Activated T-cell treated with anti-CD3 and anti-CD28 coated beads, Interleukin-2, amount 50 U/mL, for 1 hour (primary cell): ENCODE results near the gene CST3.
"Not testable (repeated sequence)": the region's sequence is repeated elsewhere in the genome, so short reads cannot be mapped to it uniquely, and the experiment has no call there.

Experiments used
- DNase-seq: peaks from one replicate; pipeline ENCODE4 v3.0.0-alpha.2; 2020

The CST3 gene, protein sequence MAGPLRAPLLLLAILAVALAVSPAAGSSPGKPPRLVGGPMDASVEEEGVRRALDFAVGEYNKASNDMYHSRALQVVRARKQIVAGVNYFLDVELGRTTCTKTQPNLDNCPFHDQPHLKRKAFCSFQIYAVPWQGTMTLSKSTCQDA

DNA sequence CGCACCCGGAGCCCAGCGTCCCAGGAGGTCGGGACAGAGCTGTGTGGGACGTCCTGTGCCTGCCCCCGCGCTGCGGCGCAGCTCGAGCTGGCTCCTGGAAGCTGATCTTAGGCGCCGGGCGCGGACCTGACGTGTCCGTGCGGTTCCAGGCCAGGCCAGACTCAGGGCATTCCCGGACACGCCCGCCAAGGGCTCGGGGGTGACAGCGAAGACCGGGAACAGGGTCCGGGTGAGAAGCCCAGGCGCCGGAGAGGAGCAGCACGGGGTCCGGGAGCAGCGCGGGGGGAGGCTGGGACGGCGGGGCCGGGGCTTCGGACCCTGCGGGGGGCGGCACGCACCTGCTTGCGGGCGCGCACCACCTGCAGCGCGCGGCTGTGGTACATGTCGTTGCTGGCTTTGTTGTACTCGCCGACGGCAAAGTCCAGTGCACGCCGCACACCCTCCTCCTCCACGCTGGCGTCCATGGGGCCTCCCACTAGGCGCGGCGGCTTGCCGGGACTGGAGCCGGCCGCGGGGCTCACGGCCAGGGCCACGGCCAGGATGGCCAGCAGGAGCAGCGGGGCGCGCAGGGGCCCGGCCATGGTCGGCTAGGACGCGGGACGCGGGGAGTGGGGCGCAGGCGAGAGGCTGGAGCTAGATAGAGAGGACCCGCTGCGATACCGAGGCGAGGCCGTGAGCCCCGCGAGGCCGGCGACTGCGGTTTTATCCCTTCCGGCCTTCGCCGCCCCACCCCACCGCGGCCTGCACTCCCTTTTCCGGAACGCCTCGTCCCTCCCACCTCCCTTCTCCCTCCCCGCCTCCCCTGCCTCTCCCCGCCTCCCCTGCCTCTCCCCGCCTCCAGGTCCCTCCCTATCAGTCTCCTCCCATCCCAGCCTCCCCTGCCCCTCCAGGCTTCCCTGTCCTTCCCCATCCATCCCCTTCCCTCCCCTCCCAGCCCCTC lies at the start of gene CST3:
Gene CST3 (minus strand): TSS at position 674 of the 940 bp plus-strand sequence. CDS start 93 bp downstream, at position 581.
- DNase-seq = no peak

DNA sequence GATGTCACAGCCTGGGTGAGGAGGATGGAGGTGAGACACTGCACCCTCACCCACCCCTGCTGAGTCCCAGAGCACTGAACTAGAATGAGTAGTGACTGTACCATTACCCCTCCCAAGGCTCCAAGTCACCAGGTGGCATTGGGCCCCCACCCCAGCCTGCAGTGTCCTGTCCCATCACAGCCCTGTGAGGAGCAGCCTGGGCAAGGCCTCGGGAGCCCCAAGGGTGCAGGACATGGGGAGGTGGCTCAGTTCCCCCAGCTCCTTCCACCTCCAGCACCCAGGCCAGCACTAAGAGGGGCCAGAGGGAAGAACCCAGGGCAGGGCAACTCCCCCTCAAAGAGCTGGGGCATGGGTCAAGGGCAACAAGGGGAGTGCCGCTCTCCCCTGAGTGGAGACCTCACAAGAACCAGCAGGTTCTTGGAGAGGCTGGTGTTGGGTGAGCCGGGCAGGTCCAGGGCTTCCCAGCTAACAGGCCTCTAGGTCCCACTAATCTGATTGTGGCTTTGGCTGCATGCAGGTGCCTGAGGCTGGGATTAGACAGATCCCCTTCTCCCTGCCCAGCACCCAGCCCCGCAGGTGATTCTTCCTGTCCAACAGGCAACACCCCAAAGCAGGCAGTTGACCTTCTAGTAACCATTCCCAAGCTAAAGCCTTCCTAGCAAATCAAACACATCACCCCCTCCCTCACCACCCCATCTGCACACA lies 48.4 kb upstream of the CST3 start:
- DNase-seq = no peak

DNA sequence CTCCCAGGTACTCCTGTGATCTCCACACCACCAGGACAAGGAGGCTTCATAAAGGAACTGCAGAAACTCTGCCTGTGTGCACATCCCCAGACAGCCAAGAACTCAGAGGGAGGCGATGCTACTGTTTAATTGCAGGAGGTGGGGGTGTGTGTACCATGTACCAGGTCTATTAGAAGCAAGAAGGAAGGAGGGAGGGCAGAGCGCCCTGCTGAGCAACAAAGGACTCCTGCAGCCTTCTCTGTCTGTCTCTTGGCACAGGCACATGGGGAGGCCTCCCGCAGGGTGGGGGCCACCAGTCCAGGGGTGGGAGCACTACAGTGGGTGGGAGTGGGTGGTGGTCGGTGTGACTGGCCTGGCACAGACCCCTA lies 47.8 kb upstream of the CST3 start:
- DNase-seq = not testable (repeated sequence)

DNA sequence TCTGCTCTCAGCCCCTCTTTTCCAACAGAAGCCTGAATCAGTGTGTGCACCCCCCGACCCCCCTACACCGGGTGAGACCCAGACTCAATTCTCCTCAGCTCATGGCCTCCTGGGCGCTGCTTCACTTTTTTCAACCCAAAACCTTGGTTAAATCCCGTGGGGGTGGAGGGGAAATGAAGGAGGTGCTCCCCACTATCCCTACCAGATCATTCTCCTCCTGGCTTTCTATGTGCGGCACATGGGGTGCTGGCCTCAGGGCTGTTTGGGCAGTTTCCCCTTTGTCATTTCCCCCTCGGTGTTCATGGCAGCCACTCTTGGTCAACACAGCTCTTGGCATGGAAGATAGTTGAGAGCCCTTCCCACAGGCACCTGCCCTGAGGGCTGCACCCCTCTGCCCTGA lies 46.5 kb upstream of the CST3 start:
- DNase-seq = no peak

DNA sequence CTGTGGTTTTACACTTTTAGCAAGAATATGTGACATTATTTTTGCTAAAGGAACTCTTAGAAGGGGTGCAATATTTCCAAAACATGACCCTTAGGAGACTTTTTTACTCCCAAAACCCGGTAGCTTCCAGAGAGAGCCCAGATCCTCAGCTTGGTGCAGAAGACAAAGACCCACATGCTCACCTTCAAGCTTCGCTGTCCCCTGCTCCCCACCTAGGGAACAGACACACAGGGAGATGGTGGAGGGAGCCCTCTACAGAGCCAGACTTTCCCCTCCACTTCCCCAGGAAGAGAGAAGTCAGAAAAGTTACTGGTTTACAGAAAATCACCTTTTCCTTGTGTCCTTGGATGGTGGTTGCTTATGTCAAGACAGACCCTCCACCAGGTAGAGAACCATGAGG lies 46.1 kb upstream of the CST3 start:
- DNase-seq = no peak

DNA sequence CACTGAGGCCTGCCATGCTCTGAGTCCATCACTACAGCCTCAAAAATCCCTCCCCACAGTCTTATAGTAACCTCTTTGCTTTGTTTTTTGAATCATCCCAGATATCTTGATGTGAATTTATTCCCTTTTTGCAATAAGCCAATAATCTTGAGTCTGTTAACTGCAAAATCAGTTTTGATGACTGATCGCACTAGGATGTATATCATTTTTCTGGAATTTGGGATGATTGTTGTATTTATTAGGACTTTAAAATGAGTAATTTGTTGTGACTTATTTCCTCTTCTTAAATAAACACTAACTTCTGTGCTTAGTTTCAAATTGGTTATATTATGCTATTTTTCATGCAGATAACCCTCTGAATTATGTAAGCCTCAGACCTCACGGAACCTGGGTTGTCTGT lies 45.5 kb upstream of the CST3 start:
- DNase-seq = no peak

DNA sequence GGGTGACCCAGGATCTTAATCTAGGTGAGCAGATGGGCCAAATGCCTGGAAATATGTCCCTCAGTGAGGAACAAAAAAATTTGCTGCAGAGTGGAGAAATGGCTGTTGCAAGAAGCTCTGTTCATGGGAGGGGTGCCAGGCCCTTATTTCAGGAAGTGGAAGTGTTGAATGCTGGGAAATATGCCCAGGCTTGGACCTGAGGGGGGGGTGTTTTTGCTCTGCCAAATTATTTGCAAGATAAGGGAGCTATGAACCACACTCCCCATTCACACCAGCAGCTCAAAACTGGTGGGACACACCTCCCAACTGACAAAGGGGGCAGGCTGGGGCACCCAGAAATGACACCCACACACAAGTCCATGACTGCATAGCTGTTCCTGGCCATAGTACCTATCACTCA lies 42.4 kb upstream of the CST3 start:
- DNase-seq = no peak

DNA sequence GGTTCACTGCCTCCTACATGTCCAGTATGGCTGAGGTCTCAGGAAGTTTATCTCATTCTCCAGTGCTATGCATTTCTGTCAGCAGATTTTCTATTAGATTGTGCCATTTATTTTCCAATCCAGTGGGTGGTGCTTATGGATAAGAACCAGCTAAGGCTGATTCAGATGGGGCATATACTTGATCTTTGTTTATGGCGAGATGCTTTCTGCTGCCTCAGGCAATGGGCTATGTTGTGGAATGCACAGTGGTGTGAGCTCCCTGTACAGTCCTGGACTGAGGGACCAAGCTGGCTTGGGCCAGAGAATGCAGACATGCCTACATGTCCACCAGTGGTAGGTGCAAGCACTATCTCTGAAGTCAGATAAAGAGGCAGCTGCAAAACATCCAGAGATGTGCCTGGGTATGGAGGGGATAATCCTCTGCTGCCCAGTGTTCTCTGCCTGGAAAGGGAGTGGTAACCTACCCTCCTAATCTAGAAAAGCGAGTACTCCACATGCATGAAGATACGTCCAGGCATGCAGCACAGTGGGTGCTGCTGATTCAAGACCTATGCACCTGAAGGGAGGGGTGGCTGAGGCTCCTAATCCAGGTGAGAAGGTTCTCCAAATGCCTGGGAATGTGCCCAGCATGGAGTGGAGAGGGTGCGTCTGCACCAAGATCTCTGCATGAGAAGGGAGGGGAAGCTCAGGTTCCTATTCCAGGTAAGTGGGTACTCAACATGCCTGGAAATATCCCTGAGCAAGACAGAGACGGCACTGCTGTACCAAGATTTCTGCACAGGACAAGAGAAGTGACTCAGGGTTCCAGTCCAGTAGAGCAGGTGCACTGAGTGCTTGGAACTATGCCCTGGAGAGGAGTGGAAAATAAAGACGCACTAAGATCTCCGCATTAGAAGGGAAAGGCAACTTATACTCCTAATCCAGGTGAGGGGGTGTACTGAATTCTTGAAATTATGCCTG lies 41.7 kb upstream of the CST3 start:
- no peak for DNase-seq

DNA sequence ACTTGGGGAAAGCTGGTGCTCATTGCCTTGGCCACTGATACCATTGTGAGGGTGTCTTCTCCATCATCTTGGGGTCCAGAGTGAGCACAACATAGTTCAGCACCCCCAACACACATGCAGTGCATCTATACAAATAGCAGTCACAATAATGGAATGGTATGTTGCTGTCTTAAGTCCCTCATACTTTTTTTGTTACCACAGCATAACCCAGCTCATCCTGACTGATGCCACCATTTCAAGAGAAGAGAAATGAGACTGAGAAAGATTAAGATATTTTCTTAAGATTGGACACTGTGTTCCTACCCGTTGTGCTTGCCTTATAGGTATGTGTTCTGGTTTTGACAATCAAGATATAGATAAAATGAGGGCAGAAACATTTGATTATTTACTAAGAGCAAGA lies 35.5 kb upstream of the CST3 start:
- DNase-seq = no peak

DNA sequence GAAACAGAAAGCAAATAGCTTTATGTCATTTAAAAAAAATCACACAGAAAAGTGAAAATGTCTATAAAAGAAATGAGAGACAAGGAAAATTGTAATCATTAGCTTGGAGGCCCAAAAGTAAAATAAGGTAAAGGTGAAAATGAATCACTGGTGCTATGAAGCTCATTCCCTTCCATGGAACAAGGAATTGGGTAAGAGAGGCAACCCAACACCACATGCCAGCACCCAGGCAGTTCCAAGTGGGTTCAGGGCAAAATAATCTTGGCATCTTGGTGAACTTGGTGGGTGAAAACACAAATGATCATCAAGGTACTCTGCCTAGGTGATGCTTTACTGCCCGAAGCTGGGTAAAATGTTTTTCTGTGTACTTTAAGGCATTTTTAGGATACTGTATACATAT lies 34.4 kb upstream of the CST3 start:
- no peak for DNase-seq

DNA sequence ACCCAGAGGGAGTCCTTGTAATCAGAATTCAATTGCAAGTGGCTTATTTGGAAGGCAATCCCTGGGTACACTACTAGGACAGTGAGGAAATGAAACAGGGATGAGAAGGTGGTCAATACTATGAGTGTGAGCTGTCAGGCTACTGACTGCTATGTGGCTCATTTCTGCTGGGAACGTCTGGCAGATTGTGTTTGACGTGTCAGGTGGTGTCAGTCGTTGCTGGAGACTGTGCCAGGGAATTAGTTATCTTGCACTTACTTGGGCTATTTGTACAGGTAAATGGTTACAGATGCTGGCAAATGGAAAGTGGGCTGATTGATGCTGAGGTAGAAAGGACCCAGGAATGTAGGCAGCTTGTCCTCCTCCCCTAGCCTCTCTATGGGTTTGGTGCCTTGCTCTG lies 33.7 kb upstream of the CST3 start:
- DNase-seq = no peak

DNA sequence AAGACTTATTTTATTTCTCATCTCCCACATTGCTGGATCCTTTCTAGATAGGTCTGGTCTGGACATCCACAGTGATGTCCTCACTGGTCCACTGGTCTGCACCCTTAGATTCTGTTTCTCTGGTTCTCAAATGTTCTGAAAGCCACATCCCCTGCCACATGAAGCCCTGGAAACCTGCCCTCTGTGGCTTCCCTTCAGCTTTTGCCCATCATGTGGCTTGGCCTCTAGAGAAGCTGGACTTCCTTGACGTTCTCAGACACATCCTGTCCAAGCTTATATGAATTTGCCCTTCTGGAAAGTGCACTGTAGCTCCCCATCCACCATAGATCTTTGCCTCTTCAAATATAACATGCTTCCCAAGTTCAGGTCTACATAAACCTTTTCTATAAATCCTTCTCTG lies 32.6 kb upstream of the CST3 start:
- DNase-seq = no peak

DNA sequence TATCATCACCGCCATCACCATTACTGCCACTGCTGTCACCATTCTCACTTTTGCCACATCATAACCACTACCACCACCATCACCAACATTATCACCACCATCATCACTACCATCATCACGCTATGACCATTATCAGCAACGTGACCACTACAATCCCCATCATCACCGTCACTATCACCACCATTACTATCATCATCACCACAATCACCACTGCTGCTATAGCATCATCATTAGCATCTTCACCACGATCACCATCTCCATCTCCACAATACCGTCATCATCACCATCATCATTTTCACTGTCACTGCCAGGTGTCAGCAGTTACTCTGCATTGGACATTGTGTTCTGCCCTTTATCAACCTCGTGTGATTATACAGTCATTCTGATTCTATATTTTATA lies 32.1 kb upstream of the CST3 start:
- DNase-seq = no peak

DNA sequence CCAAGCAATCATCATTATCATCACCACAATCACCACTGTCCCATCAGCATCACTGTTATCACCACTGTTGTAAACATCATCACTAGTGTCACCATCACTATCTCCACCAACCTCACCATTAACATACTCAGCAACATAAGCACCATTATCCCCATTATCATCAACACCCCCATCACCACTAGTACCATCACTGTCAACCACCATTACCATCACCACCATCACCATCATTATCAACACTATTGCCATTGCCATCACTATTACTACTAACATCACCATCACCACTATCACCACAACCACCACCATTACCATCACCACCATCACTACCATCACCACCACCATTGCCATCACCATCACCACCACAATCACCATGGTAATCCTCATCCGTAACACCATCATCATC lies 31.6 kb upstream of the CST3 start:
- no peak for DNase-seq

DNA sequence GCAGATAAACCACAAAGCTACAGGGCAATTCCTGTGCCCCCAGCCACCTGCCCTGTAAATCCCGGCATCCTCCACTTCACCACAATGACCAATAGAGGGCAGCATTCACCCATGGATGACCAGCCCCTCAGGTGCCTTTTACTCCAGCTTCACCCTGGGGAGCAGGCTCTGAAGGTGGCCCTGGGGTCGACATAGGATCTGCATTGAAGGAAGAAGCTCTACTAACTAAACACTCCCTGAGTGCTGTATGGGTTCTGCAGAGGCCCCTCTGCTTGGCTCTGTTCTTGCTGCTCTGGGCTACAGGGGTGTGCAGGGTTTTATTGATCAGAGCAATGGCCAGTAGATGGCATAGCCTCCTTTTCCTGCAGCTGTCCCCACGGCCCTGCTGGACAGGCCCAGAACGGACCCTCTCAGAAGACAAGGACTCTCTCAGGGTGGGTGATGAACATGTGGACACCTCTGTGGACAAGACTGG lies 30.8 kb upstream of the CST3 start:
- DNase-seq = no peak

DNA sequence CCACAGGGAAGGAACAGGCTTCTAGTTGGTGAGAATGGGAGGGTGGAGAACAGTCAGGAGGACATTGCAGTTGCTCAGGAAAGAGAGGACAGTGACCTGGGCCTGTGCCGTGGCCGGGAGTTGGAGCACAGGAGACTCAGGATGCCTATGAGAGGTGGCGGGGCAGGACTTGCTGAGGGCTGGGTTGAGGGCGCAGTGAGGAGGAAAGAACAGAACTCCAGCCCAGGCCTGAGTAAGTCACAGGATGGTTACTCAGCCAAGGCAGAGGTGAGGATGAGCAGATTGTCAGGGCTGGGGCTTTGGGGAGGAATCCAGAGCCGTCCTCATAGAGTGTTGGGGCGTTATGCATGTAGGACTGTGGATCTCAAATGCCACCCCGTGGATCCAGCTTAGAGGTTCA lies 29.9 kb upstream of the CST3 start:
- no peak for DNase-seq

DNA sequence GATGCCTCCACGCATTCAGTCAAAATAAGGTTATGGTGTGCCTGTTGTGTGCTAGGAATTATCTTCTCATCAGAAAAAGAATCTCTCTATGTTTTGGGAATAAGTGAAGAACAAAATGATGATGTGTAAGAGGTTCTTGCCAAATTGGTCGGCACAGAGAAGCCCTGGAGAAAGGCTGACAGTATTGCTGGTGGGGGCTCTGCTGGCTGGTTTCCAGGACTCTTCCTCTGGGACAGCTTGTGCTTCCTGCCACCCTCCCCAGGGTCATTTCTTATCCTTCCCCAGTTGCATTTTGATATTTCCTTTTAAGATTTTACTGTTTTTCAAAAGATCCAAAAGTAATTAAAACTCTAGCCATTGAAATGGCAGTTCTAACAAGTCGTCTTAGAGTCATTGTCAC lies 28.9 kb upstream of the CST3 start:
- DNase-seq = no peak

DNA sequence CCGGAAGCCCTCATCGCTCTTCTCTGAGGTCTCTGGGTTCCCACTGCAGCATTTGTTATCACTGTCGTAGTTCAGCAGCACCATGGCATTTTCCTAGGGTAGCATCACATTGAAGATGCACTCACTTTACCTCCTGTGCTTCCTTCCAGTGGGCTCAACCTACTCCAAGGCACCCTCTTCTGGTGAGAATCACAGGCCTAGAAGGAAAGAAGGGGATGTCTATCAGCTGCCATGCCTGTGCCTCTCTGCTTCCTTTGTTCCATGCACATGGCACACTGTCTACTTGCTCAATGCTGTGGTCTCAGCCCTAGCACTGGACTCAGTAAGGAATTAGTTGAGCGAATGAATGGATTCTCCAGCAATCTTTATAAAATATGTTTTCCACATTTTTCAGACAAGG lies 28.4 kb upstream of the CST3 start:
- DNase-seq = no peak

DNA sequence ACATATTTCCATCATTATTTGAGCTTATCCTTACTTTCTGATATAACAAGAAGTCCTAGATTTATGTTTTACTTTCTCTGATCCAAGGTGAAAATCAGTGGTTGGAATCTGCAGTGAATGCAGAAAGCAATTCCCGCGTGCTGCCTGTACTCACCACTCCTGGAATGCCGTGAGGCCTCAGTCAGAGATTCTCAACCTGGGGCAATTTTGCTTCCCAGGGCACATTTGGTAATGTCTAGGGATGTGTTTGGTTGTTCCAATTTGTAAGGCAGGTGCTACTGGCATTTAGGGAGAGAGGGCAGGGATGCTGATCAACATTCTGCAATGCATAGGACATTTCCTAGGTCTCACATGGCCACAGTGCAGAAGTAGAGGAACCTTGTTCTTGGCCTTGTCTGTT lies 27.2 kb upstream of the CST3 start:
- no peak for DNase-seq

DNA sequence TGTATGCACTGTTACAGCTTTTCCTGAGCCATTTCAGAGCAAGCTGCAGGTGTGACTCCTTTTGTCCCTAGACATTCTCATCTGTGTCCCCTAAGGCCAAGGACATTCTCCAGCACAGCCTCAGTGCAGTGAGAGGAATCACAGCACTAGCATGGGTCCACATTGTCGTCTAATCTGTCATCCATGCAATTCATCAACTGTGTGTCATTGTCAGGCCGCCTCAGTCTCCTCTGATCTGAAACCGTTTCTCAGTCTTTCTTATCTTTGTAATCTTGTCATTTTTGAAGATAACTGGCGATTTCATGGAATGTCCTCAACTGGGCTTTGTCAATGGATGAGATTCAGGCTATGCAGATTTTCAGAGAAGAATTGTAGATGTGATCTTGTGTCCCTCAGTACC lies 26.3 kb upstream of the CST3 start:
- not testable (repeated sequence) for DNase-seq

DNA sequence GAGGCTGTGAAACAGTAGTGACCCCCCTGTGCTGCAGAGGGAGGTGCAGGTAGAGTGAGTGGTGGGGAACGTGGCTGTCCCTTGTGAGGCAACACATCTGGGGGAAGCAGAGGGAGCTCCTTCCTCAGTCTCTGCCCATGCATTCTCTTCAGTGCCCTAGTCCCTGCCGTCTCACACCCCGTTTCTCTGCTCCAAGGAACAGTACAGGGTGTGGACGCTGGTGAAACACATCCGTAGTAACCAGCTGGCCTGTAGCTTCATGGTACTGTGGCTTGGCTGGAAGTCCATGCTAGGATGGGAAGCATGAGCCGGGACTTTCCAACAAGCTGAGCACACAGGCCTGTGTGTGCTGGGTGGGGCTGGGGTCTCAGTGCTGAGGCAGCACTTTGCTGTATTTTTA lies 25.4 kb upstream of the CST3 start:
- no peak for DNase-seq

DNA sequence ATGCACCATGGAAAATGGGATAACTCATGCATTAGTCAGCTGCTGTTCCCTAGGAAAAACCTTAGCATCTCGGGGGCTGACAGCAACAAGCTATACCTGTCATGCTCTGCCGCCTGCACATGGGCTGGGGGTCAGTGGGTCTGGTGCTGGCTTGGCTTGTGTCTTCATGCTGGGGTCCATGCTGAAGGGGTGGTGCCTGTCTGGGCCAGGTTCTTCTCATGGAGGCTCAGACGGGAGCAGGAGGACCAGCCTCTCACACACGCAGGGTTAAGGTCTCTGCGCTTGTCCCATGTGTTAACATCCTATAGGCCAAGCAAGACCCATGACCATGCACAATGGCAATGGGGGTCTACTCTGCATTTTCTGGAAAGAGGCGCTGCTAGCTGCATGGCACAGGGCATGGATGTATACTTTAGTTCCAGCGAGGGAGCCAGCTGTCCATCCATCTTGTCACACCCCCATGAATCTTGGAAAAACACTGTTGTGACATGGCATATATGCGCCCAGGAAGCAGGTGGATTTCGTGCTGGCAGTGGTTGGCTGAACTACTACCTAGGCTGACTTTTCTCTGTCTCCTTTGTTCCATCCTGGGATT lies 24.6 kb upstream of the CST3 start:
- no peak for DNase-seq
